GM21737 (cell line): ENCODE data around the gene RSPH10B.
"Not testable (repeated sequence)": the region's sequence is repeated elsewhere in the genome, so short reads cannot be mapped to it uniquely, and the experiment has no call there.

Experiments used
- ATAC-seq: cut with Tn5 transposase; IDR thresholded peaks from one replicate; pipeline ENCODE4 v1.9.1; 2021; ENCODE audit warnings: mild to moderate bottlenecking, moderate library complexity; ENCODE audit not compliant: unreplicated experiment

RSPH10B gene

GRCh38 chr7:5970347-5970911 is at the start of gene RSPH10B:
TSS of gene RSPH10B (minus strand) at chr7:5970689. CDS start at chr7:5967116, 3,573 bp downstream.
- ATAC-seq = not testable (repeated sequence)

GRCh38 chr7:6016653-6016966 is 46.1 kb upstream of the RSPH10B start:
- no peak for ATAC-seq

GRCh38 chr7:6015917-6016652 is 45.6 kb upstream of the RSPH10B start:
- no peak for ATAC-seq

GRCh38 chr7:6012355-6013104 is 42.0 kb upstream of the RSPH10B start:
- no peak for ATAC-seq

- no peak for ATAC-seq
These were observed 41.1 kb upstream of the RSPH10B start for GRCh38 chr7:6011541-6011940.

- ATAC-seq = not testable (repeated sequence)
These were observed 39.9 kb upstream of the RSPH10B start for GRCh38 chr7:6010370-6010769.

- ATAC-seq = peak; percentile 89
These were observed 38.5 kb upstream of the RSPH10B start, which contains the start of the genes AIMP2 and PMS2 for GRCh38 chr7:6008668-6009611. TSS of gene AIMP2 (plus strand) at chr7:6009272. CDS start at chr7:6009364, 92 bp downstream. TSS of gene PMS2 (minus strand) at chr7:6009049. CDS start at chr7:6009019, 30 bp downstream.

GRCh38 chr7:6007835-6008590 is 37.5 kb upstream of the RSPH10B start:
- not testable (repeated sequence) for ATAC-seq

- ATAC-seq = no peak
These were observed 36.9 kb upstream of the RSPH10B start for GRCh38 chr7:6007386-6007785.

- ATAC-seq = no peak
These were observed 26.8 kb upstream of the RSPH10B start for GRCh38 chr7:5997210-5997808.

- ATAC-seq = not testable (repeated sequence)
These were observed 16.6 kb upstream of the RSPH10B start for GRCh38 chr7:5987061-5987460.

- not testable (repeated sequence) for ATAC-seq
These were observed 9.3 kb upstream of the RSPH10B start for GRCh38 chr7:5979680-5980314.

- ATAC-seq = not testable (repeated sequence)
These were observed 3.1 kb upstream of the RSPH10B start for GRCh38 chr7:5973580-5973979.

- not testable (repeated sequence) for ATAC-seq
These were observed 6.7 kb downstream of the RSPH10B start for GRCh38 chr7:5963810-5964209.

- not testable (repeated sequence) for ATAC-seq
These were observed 7.3 kb downstream of the RSPH10B start for GRCh38 chr7:5963205-5963604.

- not testable (repeated sequence) for ATAC-seq
These were observed 35.5 kb downstream of the RSPH10B start for GRCh38 chr7:5934945-5935450.

GRCh38 chr7:5931905-5932644 is 38.4 kb downstream of the RSPH10B start:
- not testable (repeated sequence) for ATAC-seq

GRCh38 chr7:5931250-5931649 is 39.2 kb downstream of the RSPH10B start:
- not testable (repeated sequence) for ATAC-seq
